ENCODE results near the gene ITFG1.
"Not testable (repeated sequence)": the region's sequence is repeated elsewhere in the genome, so short reads cannot be mapped to it uniquely, and the experiment has no call there.

Gene ITFG1

DNA sequence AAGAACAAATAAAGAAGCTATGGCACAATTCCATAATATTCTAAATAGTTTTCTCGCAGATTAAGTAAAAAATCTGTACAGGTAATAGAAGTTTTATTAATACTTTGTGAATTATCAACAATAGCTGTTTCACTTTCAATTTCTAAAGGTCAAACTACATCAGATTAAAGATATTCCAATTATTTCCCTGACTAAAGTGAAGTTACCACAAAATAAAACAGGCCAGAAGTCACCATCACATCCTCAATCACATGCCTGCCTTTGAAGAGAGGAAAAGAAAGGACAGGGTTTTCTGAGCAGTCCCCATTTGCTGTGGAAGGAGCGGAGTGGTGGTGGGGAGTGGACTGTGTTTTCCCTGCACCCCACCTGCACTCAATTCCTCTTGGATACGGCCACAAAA lies 11.1 kb downstream of the ITFG1 start:
- no peaks in the 10 kb centered on the region for H3K4me1 ChIP-seq (ENCODE audit: control extremely low read depth in 1 of 4, control insufficient read depth in 4 of 4, insufficient read depth in 4 of 4, low read length in 3 of 4)
- no peak overlapping the region for H3K27ac ChIP-seq (ENCODE audit: insufficient read depth in 1 of 2, low read depth in 1 of 2, low read length in 2 of 2, poor library complexity in 1 of 2, severe bottlenecking in 2 of 2)
- no peaks in the 10 kb centered on the region for H3K9me3 ChIP-seq (ENCODE audit: control extremely low read depth in 1 of 5, control insufficient read depth in 4 of 5, insufficient read depth in 2 of 5, low read depth in 1 of 5, low read length in 4 of 5)
- DNase-seq, result no peak
- 100% methylated on average over 1 of the region's 3 CpGs for WGBS (ENCODE audit: insufficient coverage)
- no peaks in the 10 kb centered on the region for H3K27me3 ChIP-seq (replicated peaks in 2 of 5; ENCODE audit: control insufficient read depth in 4 of 5, insufficient read depth in 5 of 5, low read length in 4 of 5)
- ChIA-PET CTCF (interaction anchor here (0.7 to 0.9 kb wide), 2 partner anchors 14 to 76 kb away, joined by 3 read pairs; no protein-coding TSS in a partner anchor), POLR2A (no interaction called here)
- H3K36me3 ChIP-seq (ENCODE audit: control insufficient read depth in 4 of 4, insufficient read depth in 4 of 4, low read length in 3 of 4), result peaks cover 14 to 52% (median 24%) of the 10 kb centered on the region in 4 experiments
- no peak overlapping the region for H3K4me3 ChIP-seq (ENCODE audit: control insufficient read depth in 1 of 7, extremely low read depth in 1 of 7, insufficient read depth in 4 of 7, low read depth in 2 of 7, low read length in 6 of 7)

DNA sequence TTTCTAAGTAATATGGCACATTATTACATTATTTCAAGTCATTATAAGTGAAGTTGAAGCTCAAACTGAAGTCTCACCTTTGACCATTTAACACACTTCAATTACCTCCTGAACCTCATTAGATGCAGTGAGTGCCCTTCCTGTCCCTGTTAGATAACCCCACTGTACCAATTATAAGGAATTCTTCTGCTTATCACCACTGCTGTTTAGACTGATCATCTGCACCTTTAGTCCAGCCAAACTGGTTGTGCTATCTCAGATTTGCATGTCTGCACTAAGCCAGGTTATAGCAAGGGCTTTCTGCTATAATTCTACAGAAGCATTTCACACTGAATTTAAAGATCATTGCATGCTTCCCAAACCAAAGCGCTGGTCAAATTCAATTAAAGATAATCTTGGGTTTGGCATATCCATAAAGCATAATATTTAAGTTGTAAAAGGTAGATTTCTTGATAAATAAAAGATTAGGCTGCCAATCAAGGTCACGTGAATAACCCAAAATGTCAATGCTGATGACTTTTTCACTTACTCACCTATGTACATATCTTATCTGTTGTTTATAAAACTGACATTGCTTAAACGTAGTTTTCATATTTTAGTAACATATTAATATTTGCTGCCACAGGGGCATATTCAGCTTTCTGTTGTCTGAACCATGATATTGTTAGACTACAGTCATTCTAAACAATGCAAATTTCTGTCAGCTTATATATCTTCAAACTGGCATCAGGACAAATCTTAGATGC lies 11.9 kb downstream of the ITFG1 start:
- no peak overlapping the region for H3K27ac ChIP-seq (ENCODE audit: insufficient read depth in 1 of 2, low read depth in 1 of 2, low read length in 2 of 2, poor library complexity in 1 of 2, severe bottlenecking in 2 of 2)
- H3K36me3 ChIP-seq (ENCODE audit: control insufficient read depth in 4 of 4, insufficient read depth in 4 of 4, low read length in 3 of 4), result peaks cover 14 to 50% (median 24%) of the 10 kb centered on the region in 4 experiments
- no peaks in the 10 kb centered on the region for H3K4me1 ChIP-seq (ENCODE audit: control extremely low read depth in 1 of 4, control insufficient read depth in 4 of 4, insufficient read depth in 4 of 4, low read length in 3 of 4)
- no peaks in the 10 kb centered on the region for H3K27me3 ChIP-seq (replicated peaks in 2 of 5; ENCODE audit: control insufficient read depth in 4 of 5, insufficient read depth in 5 of 5, low read length in 4 of 5)
- H3K4me3 ChIP-seq (ENCODE audit: control insufficient read depth in 1 of 7, extremely low read depth in 1 of 7, insufficient read depth in 4 of 7, low read depth in 2 of 7, low read length in 6 of 7), result no peak overlapping the region
- CTCF ChIA-PET, result interaction anchor here (0.9 kb wide), 1 partner anchor 75 kb away, joined by 3 read pairs; no protein-coding TSS in a partner anchor
- POLR2A ChIA-PET, result no interaction called here
- H3K9me3 ChIP-seq (ENCODE audit: control extremely low read depth in 1 of 5, control insufficient read depth in 4 of 5, insufficient read depth in 2 of 5, low read depth in 1 of 5, low read length in 4 of 5), result no peaks in the 10 kb centered on the region
- DNase-seq, result no peak
- WGBS (ENCODE audit: insufficient coverage), result no CpG with 5 or more reads among the region's 3 CpGs

DNA sequence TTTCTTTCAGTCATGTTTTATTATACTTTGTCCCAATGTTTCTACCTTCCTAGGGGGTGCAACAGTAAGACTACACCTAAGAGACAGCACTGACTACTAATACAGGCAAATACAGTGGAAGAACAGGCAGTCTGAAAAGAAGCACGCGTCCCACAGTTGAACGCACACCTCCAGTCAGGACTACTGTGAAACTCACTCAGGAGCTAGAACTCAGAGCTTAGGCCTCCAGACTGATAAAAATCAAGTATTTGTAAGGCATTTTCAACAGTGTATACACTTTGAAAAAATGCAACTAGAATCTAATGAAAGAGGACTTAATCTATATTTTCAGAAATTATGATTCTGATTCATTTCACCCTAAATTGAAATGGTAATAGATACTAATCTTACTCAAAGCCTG lies 14.4 kb downstream of the ITFG1 start:
- Histone ChIP-seq H3K4me1 (ENCODE audit: control extremely low read depth in 1 of 4, control insufficient read depth in 4 of 4, insufficient read depth in 4 of 4, low read length in 3 of 4) (no peaks in the 10 kb centered on the region), H3K9me3 (ENCODE audit: control extremely low read depth in 1 of 5, control insufficient read depth in 4 of 5, insufficient read depth in 2 of 5, low read depth in 1 of 5, low read length in 4 of 5) (no peaks in the 10 kb centered on the region), H3K27me3 (replicated peaks in 2 of 5; ENCODE audit: control insufficient read depth in 4 of 5, insufficient read depth in 5 of 5, low read length in 4 of 5) (no peaks in the 10 kb centered on the region), H3K4me3 (ENCODE audit: control insufficient read depth in 1 of 7, extremely low read depth in 1 of 7, insufficient read depth in 4 of 7, low read depth in 2 of 7, low read length in 6 of 7) (no peak overlapping the region), H3K36me3 (ENCODE audit: control insufficient read depth in 4 of 4, insufficient read depth in 4 of 4, low read length in 3 of 4) (peaks cover 5 to 31% (median 15%) of the 10 kb centered on the region in 4 experiments), H3K27ac (ENCODE audit: insufficient read depth in 1 of 2, low read depth in 1 of 2, low read length in 2 of 2, poor library complexity in 1 of 2, severe bottlenecking in 2 of 2) (no peak overlapping the region)
- no peak for DNase-seq
- WGBS (ENCODE audit: insufficient coverage), result 87% methylated on average over 3 of the region's 3 CpGs
- POLR2A ChIA-PET, result interaction anchor here (0.6 kb wide), 1 partner anchor 141 kb away, joined by 3 read pairs; no protein-coding TSS in a partner anchor
- CTCF ChIA-PET, result no interaction called here

- H3K9me3 ChIP-seq (ENCODE audit: control extremely low read depth in 1 of 5, control insufficient read depth in 4 of 5, insufficient read depth in 2 of 5, low read depth in 1 of 5, low read length in 4 of 5); POLR2A ChIA-PET; H3K4me3 ChIP-seq (ENCODE audit: control insufficient read depth in 1 of 7, extremely low read depth in 1 of 7, insufficient read depth in 4 of 7, low read depth in 2 of 7, low read length in 6 of 7); H3K27me3 ChIP-seq (replicated peaks in 2 of 5; ENCODE audit: control insufficient read depth in 4 of 5, insufficient read depth in 5 of 5, low read length in 4 of 5); DNase-seq; CTCF ChIA-PET; H3K4me1 ChIP-seq (ENCODE audit: control extremely low read depth in 1 of 4, control insufficient read depth in 4 of 4, insufficient read depth in 4 of 4, low read length in 3 of 4); H3K27ac ChIP-seq (ENCODE audit: insufficient read depth in 1 of 2, low read depth in 1 of 2, low read length in 2 of 2, poor library complexity in 1 of 2, severe bottlenecking in 2 of 2): not testable (repeated sequence)
- peaks cover 0 to 15% (median 10%) of the 10 kb centered on the region in 4 experiments for H3K36me3 ChIP-seq (ENCODE audit: control insufficient read depth in 4 of 4, insufficient read depth in 4 of 4, low read length in 3 of 4)
Observed at GRCh38 chr16:47442884-47443283, 18.0 kb downstream of the ITFG1 start.

GRCh38 chr16:47440066-47440465 lies 20.8 kb downstream of the ITFG1 start:
- POLR2A ChIA-PET, CTCF ChIA-PET: not testable (repeated sequence)
- 100% methylated on average over 1 of the region's 3 CpGs for WGBS (ENCODE audit: insufficient coverage)

DNA sequence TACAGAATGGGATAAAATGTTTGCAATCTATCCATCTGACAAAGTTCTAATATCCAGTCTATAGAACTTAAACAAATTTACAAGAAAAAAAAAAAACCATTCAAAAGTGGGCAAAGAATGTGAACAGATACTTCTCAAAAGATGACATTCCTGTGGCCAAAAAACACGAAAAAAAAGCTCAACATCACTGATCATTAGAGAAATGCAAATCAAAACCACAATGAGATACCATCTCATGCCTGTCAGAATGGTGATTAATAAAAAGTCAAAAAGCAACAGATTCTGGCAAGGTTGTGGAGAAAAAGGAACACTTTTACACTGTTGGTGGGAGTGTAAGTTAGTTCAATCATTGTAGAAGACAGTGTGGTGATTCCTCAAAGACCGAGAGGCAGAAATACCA lies 26.6 kb downstream of the ITFG1 start:
- H3K9me3 ChIP-seq (ENCODE audit: control extremely low read depth in 1 of 5, control insufficient read depth in 4 of 5, insufficient read depth in 2 of 5, low read depth in 1 of 5, low read length in 4 of 5), result not testable (repeated sequence)

More at GRCh38 chr16:47440066-47440465, 20.8 kb downstream of the ITFG1 start:
- not testable (repeated sequence) for H3K27ac ChIP-seq (ENCODE audit: insufficient read depth in 1 of 2, low read depth in 1 of 2, low read length in 2 of 2, poor library complexity in 1 of 2, severe bottlenecking in 2 of 2); H3K27me3 ChIP-seq (replicated peaks in 2 of 5; ENCODE audit: control insufficient read depth in 4 of 5, insufficient read depth in 5 of 5, low read length in 4 of 5); DNase-seq; H3K9me3 ChIP-seq (ENCODE audit: control extremely low read depth in 1 of 5, control insufficient read depth in 4 of 5, insufficient read depth in 2 of 5, low read depth in 1 of 5, low read length in 4 of 5); H3K4me3 ChIP-seq (ENCODE audit: control insufficient read depth in 1 of 7, extremely low read depth in 1 of 7, insufficient read depth in 4 of 7, low read depth in 2 of 7, low read length in 6 of 7); H3K4me1 ChIP-seq (ENCODE audit: control extremely low read depth in 1 of 4, control insufficient read depth in 4 of 4, insufficient read depth in 4 of 4, low read length in 3 of 4)
- H3K36me3 ChIP-seq (ENCODE audit: control insufficient read depth in 4 of 4, insufficient read depth in 4 of 4, low read length in 3 of 4), result peaks cover 0 to 17% (median 5%) of the 10 kb centered on the region in 4 experiments

DNA sequence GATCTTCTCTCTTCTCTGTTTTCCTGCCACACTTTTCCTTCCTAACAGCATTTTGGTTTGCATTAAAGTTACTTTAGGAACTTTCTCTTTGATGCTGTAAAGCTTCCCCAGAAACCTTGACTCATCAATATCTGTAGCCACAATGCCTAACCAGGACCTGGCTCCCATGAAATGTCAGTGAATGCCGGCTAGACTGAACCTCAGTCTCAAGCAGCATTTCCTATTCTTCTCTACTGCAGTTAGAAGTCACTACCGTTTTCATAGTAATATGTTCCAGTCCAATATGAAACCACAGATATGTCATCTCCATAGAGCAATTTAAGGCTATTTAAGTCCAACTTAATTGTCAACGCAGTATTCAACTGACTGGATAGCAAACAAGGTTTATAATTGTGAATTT lies 28.9 kb downstream of the ITFG1 start:
- ChIA-PET CTCF (no interaction called here), POLR2A (no interaction called here)
- no peak for DNase-seq
- H3K27ac ChIP-seq (ENCODE audit: insufficient read depth in 1 of 2, low read depth in 1 of 2, low read length in 2 of 2, poor library complexity in 1 of 2, severe bottlenecking in 2 of 2), result no peak overlapping the region
- H3K4me3 ChIP-seq (ENCODE audit: control insufficient read depth in 1 of 7, extremely low read depth in 1 of 7, insufficient read depth in 4 of 7, low read depth in 2 of 7, low read length in 6 of 7), result no peak overlapping the region
- H3K4me1 ChIP-seq (ENCODE audit: control extremely low read depth in 1 of 4, control insufficient read depth in 4 of 4, insufficient read depth in 4 of 4, low read length in 3 of 4), result no peaks in the 10 kb centered on the region
- peaks cover 2 to 18% (median 11%) of the 10 kb centered on the region in 4 experiments for H3K36me3 ChIP-seq (ENCODE audit: control insufficient read depth in 4 of 4, insufficient read depth in 4 of 4, low read length in 3 of 4)
- H3K27me3 ChIP-seq (replicated peaks in 2 of 5; ENCODE audit: control insufficient read depth in 4 of 5, insufficient read depth in 5 of 5, low read length in 4 of 5), result no peaks in the 10 kb centered on the region
- peaks cover 0 to 3% (median 1%) of the 10 kb centered on the region in 5 experiments for H3K9me3 ChIP-seq (ENCODE audit: control extremely low read depth in 1 of 5, control insufficient read depth in 4 of 5, insufficient read depth in 2 of 5, low read depth in 1 of 5, low read length in 4 of 5)
- 83% methylated on average over 2 of the region's 3 CpGs for WGBS (ENCODE audit: insufficient coverage)

More for the DNA sequence above, 26.6 kb downstream of the ITFG1 start:
- CTCF ChIA-PET, result interaction anchor here (0.5 kb wide), 1 partner anchor 722 kb away, joined by 3 read pairs; no protein-coding TSS in a partner anchor
- H3K27ac ChIP-seq (ENCODE audit: insufficient read depth in 1 of 2, low read depth in 1 of 2, low read length in 2 of 2, poor library complexity in 1 of 2, severe bottlenecking in 2 of 2); H3K4me1 ChIP-seq (ENCODE audit: control extremely low read depth in 1 of 4, control insufficient read depth in 4 of 4, insufficient read depth in 4 of 4, low read length in 3 of 4); DNase-seq; H3K27me3 ChIP-seq (replicated peaks in 2 of 5; ENCODE audit: control insufficient read depth in 4 of 5, insufficient read depth in 5 of 5, low read length in 4 of 5); POLR2A ChIA-PET; H3K4me3 ChIP-seq (ENCODE audit: control insufficient read depth in 1 of 7, extremely low read depth in 1 of 7, insufficient read depth in 4 of 7, low read depth in 2 of 7, low read length in 6 of 7): not testable (repeated sequence)
- peaks cover 0 to 18% (median 6%) of the 10 kb centered on the region in 4 experiments for H3K36me3 ChIP-seq (ENCODE audit: control insufficient read depth in 4 of 4, insufficient read depth in 4 of 4, low read length in 3 of 4)
- 100% methylated on average over 1 of the region's 2 CpGs for WGBS (ENCODE audit: insufficient coverage)
